ENCODE data around the gene CCDC197. TPM values are rescaled to one million over a fixed set of nuclear protein-coding genes. Genes with fewer than 3 reads are reported as not detected.

The CCDC197 gene
- total and polyA plus RNA-seq, 7 experiments from 2014 or later = not detected

DNA sequence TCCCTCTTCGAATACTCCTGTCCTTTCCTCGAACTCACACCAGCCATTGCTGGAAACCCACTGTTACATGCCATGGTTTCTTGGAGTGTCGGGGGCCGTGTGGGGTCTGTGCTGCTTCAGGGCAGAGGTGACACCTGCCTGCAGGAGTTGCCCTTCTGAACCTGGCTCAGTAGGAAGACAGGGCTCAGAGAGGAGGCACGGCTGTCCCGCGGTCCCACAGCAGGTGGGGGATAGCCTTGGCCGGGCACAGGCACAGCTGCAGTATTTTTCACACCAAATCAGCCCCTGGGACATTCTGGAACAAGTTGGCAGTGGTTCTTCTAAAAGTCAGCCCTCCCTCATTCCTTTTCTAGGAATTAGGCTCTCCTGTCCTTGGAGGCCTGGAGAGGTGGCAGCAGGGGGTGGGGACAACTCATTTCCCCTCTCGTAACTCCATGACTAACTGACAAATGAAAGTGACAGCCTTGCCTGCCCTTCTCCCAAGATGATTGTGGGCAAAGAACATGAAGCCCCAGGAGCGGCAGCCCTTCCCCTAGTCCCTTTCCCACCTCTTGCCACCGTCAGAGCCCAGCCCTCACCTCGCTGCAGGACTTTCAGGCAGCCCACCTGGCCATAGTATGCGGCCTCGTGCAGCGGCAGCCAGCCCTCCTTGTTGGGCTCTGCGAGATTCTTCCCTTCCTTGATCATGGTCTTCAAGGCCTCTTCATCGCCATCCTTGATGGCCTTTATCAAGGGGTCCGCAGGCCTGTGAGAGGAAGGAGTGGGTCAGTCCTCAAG, 43.2 kb upstream of the CCDC197 start:
- H3K27me3 ChIP-seq (ENCODE audit: control insufficient read depth in 2 of 2, insufficient read depth in 2 of 2, low read length in 2 of 2) = no peaks in the 10 kb centered on the region
- no peaks in the 10 kb centered on the region for H3K27me3 Mint-ChIP-seq
- H3K4me1 Mint-ChIP-seq = peaks cover 29 to 90% (median 46%) of the 10 kb centered on the region in 7 donors
- no peaks in the 10 kb centered on the region for H3K36me3 ChIP-seq (ENCODE audit: control insufficient read depth in 2 of 3, insufficient read depth in 3 of 3, low read length in 3 of 3)
- ChIA-PET CTCF (interaction anchor here (0.7 to 2.0 kb wide), 5 partner anchors 11 to 24 kb away, joined by 3 to 7 read pairs (median 3); no protein-coding TSS in a partner anchor), POLR2A (interaction anchor here (0.8 to 1.8 kb wide), 5 partner anchors 9 to 23 kb away, joined by 3 to 5 read pairs (median 3); partner anchors contain the start of gene ASB2)
- H3K27ac Mint-ChIP-seq = peak overlapping the region in 1 of 9 donors; percentile 100
- H3K9me3 Mint-ChIP-seq = no peaks in the 10 kb centered on the region
- peak overlapping the region; percentile 34 for H3K4me3 ChIP-seq (ENCODE audit: low read length)
- peaks cover 40 to 56% of the 10 kb centered on the region in 2 donors for H3K4me1 ChIP-seq (ENCODE audit: control insufficient read depth in 2 of 2, insufficient read depth in 2 of 2, low read length in 2 of 2)
- no peak for DNase-seq
- no peak for ATAC-seq
- intact Hi-C loops (cut with micrococcal nuclease) = loop anchor here (2.0 kb wide), 1 partner anchor 17 kb away; no protein-coding TSS in a partner anchor
- H3K9me3 ChIP-seq (ENCODE audit: control insufficient read depth in 2 of 3, low read length in 3 of 3) = no peaks in the 10 kb centered on the region
- peak overlapping the region in 2 of 10 donors; percentile 76 to 90 for H3K4me3 Mint-ChIP-seq
- no peak overlapping the region for H3K27ac ChIP-seq (ENCODE audit: low read depth, low read length)
- peaks cover 0 to 38% (median 0%) of the 10 kb centered on the region in 5 donors for H3K36me3 Mint-ChIP-seq

- Histone ChIP-seq H3K27me3 (ENCODE audit: control insufficient read depth in 2 of 2, insufficient read depth in 2 of 2, low read length in 2 of 2) (no peaks in the 10 kb centered on the region), H3K27ac (ENCODE audit: low read depth, low read length) (no peak overlapping the region), H3K4me3 (ENCODE audit: low read length) (peak overlapping the region; percentile 34), H3K4me1 (ENCODE audit: control insufficient read depth in 2 of 2, insufficient read depth in 2 of 2, low read length in 2 of 2) (peaks cover 45 to 61% of the 10 kb centered on the region in 2 donors), H3K9me3 (ENCODE audit: control insufficient read depth in 2 of 3, low read length in 3 of 3) (no peaks in the 10 kb centered on the region), H3K36me3 (ENCODE audit: control insufficient read depth in 2 of 3, insufficient read depth in 3 of 3, low read length in 3 of 3) (no peaks in the 10 kb centered on the region)
- peaks cover 0 to 41% (median 0%) of the 10 kb centered on the region in 5 donors for H3K36me3 Mint-ChIP-seq
- peak overlapping the region in 5 of 10 donors; percentile 56 to 90 (median 75) for H3K4me3 Mint-ChIP-seq
- no peaks in the 10 kb centered on the region for H3K27me3 Mint-ChIP-seq
- CTCF ChIA-PET = interaction anchor here (0.7 kb wide), 1 partner anchor 11 kb away, joined by 3 read pairs; no protein-coding TSS in a partner anchor
- DNase-seq (no peak), ATAC-seq (no peak)
- intact Hi-C loops (cut with micrococcal nuclease) = loop anchor here (2.0 kb wide), 1 partner anchor 16 kb away; no protein-coding TSS in a partner anchor
- peak overlapping the region in 2 of 9 donors; percentile 75 to 100 for H3K27ac Mint-ChIP-seq
- POLR2A ChIA-PET = interaction anchor here (1.2 to 1.8 kb wide), 3 partner anchors 10 to 22 kb away, joined by 3 to 5 read pairs (median 4); partner anchors contain the start of gene ASB2
- peaks cover 35 to 96% (median 52%) of the 10 kb centered on the region in 7 donors for H3K4me1 Mint-ChIP-seq
- no peaks in the 10 kb centered on the region for H3K9me3 Mint-ChIP-seq
Measured at GRCh38 chr14:93954516-93954830, 42.6 kb upstream of the CCDC197 start.

- ChIA-PET CTCF (interaction anchor here (0.7 to 2.3 kb wide), 4 partner anchors 12 to 19 kb away, joined by 3 to 11 read pairs (median 4); no protein-coding TSS in a partner anchor), POLR2A (interaction anchor here (1.2 to 1.8 kb wide), 6 partner anchors 9 to 21 kb away, joined by 3 to 5 read pairs (median 4); partner anchors contain the start of gene ASB2)
- Histone ChIP-seq H3K9me3 (ENCODE audit: control insufficient read depth in 2 of 3, low read length in 3 of 3) (no peaks in the 10 kb centered on the region), H3K36me3 (ENCODE audit: control insufficient read depth in 2 of 3, insufficient read depth in 3 of 3, low read length in 3 of 3) (no peaks in the 10 kb centered on the region), H3K4me3 (ENCODE audit: low read length) (peak overlapping the region; percentile 52), H3K4me1 (ENCODE audit: control insufficient read depth in 2 of 2, insufficient read depth in 2 of 2, low read length in 2 of 2) (peaks cover 52 to 68% of the 10 kb centered on the region in 2 donors), H3K27me3 (ENCODE audit: control insufficient read depth in 2 of 2, insufficient read depth in 2 of 2, low read length in 2 of 2) (no peaks in the 10 kb centered on the region), H3K27ac (ENCODE audit: low read depth, low read length) (no peak overlapping the region)
- intact Hi-C loops (cut with micrococcal nuclease) = loop anchor here (2.0 to 5.0 kb wide), 4 partner anchors 16 to 222 kb away; partner anchors contain the start of gene PPP4R4 (in 1 of the 2)
- peak overlapping the region in 9 of 10 donors; percentile 20 to 90 (median 58) for H3K4me3 Mint-ChIP-seq
- H3K4me1 Mint-ChIP-seq = peaks cover 42 to 97% (median 59%) of the 10 kb centered on the region in 7 donors
- H3K36me3 Mint-ChIP-seq = peaks cover 0 to 36% (median 0%) of the 10 kb centered on the region in 5 donors
- H3K9me3 Mint-ChIP-seq = no peaks in the 10 kb centered on the region
- no peaks in the 10 kb centered on the region for H3K27me3 Mint-ChIP-seq
- peak overlapping the region in 6 of 9 donors; percentile 1 to 100 (median 66) for H3K27ac Mint-ChIP-seq
- DNase-seq (peak in 1 of 9 donors; percentile 24), ATAC-seq (peak; percentile 59)
Measured at GRCh38 chr14:93954900-93955849, 41.9 kb upstream of the CCDC197 start.

- H3K4me1 ChIP-seq (ENCODE audit: control insufficient read depth in 2 of 2, insufficient read depth in 2 of 2, low read length in 2 of 2) = peaks cover 57 to 76% of the 10 kb centered on the region in 2 donors
- H3K4me1 Mint-ChIP-seq = peaks cover 48 to 96% (median 67%) of the 10 kb centered on the region in 7 donors
- H3K9me3 Mint-ChIP-seq = no peaks in the 10 kb centered on the region
- DNase-seq = no peak
- peak overlapping the region; percentile 52 for H3K4me3 ChIP-seq (ENCODE audit: low read length)
- ChIA-PET CTCF (interaction anchor here (0.9 to 2.3 kb wide), 3 partner anchors 13 to 20 kb away, joined by 3 to 11 read pairs (median 4); no protein-coding TSS in a partner anchor), POLR2A (interaction anchor here (1.1 to 1.8 kb wide), 5 partner anchors 12 to 26 kb away, joined by 3 to 5 read pairs (median 3); partner anchors contain the start of gene ASB2)
- no peaks in the 10 kb centered on the region for H3K27me3 ChIP-seq (ENCODE audit: control insufficient read depth in 2 of 2, insufficient read depth in 2 of 2, low read length in 2 of 2)
- no peak for ATAC-seq
- no peak overlapping the region for H3K27ac ChIP-seq (ENCODE audit: low read depth, low read length)
- H3K9me3 ChIP-seq (ENCODE audit: control insufficient read depth in 2 of 3, low read length in 3 of 3) = no peaks in the 10 kb centered on the region
- peak overlapping the region in 2 of 9 donors; percentile 28 to 100 for H3K27ac Mint-ChIP-seq
- no peaks in the 10 kb centered on the region for H3K36me3 ChIP-seq (ENCODE audit: control insufficient read depth in 2 of 3, insufficient read depth in 3 of 3, low read length in 3 of 3)
- no peaks in the 10 kb centered on the region for H3K27me3 Mint-ChIP-seq
- peak overlapping the region in 6 of 10 donors; percentile 25 to 90 (median 60) for H3K4me3 Mint-ChIP-seq
- H3K36me3 Mint-ChIP-seq = peaks cover 0 to 29% (median 0%) of the 10 kb centered on the region in 5 donors
- intact Hi-C loops (cut with micrococcal nuclease) = loop anchor here (2.0 to 5.0 kb wide), 4 partner anchors 15 to 221 kb away; partner anchors contain the start of gene PPP4R4 (in 1 of the 2)
Measured at GRCh38 chr14:93955850-93956481, 41.1 kb upstream of the CCDC197 start.

DNA sequence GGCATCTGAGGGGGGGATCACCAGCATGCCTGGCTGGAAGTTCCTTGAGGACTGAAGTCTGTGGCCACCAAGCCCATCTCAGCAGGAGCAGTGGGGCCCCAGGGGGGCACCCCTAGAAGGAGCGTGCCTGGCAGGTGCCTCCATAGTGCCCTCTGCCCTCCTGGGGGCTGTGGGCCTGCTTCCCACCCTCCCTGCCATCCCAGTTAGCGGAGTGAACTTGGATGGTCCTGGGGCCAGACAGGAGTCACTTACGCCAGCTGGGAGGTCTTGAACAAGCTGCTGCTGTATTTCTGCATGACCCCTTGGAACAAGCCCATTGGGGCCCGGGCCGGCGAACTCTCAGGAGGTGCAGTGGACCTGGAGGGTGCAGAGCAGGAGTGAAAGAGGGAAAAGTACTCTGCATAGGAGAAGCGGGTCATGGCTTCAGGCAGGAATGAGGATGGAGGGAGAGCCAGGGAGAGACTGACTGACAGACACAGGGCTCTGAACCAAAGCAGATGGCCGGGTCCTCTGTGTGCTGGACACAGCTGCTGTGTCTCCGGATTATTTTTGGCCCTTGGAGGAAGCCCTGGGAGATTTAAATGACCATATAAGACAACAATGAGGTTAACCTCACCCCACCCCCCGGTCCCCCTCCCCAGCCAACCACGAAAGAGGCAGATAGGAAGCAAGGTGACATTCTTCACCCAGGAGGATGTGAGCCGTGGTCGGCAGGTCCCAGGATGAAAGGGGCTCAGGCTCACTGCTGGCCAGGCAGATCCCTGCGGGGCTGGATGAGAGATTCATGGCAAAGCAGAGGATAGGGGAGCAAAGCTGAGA, 40.4 kb upstream of the CCDC197 start:
- Histone ChIP-seq H3K27ac (ENCODE audit: low read depth, low read length) (no peak overlapping the region), H3K36me3 (ENCODE audit: control insufficient read depth in 2 of 3, insufficient read depth in 3 of 3, low read length in 3 of 3) (no peaks in the 10 kb centered on the region), H3K4me1 (ENCODE audit: control insufficient read depth in 2 of 2, insufficient read depth in 2 of 2, low read length in 2 of 2) (peaks cover 57 to 84% of the 10 kb centered on the region in 2 donors), H3K27me3 (ENCODE audit: control insufficient read depth in 2 of 2, insufficient read depth in 2 of 2, low read length in 2 of 2) (no peaks in the 10 kb centered on the region), H3K9me3 (ENCODE audit: control insufficient read depth in 2 of 3, low read length in 3 of 3) (no peaks in the 10 kb centered on the region), H3K4me3 (ENCODE audit: low read length) (no peak overlapping the region)
- Mint-ChIP-seq H3K4me1 (peaks cover 53 to 98% (median 74%) of the 10 kb centered on the region in 7 donors), H3K36me3 (peaks cover 0 to 33% (median 0%) of the 10 kb centered on the region in 5 donors), H3K27me3 (no peaks in the 10 kb centered on the region), H3K4me3 (peak overlapping the region in 7 of 10 donors; percentile 18 to 90 (median 33)), H3K27ac (peak overlapping the region in 5 of 9 donors; percentile 18 to 100 (median 54)), H3K9me3 (no peaks in the 10 kb centered on the region)
- intact Hi-C loops (cut with micrococcal nuclease) = loop anchor here (5.0 kb wide), 3 partner anchors 46 to 221 kb away; partner anchors contain the start of gene PPP4R4 (in 1 of the 2)
- no peak for ATAC-seq
- POLR2A ChIA-PET = interaction anchor here (1.1 to 1.5 kb wide), 4 partner anchors 11 to 26 kb away, joined by 3 to 5 read pairs (median 3); no protein-coding TSS in a partner anchor
- no peak for DNase-seq
- CTCF ChIA-PET = interaction anchor here (0.8 to 2.3 kb wide), 2 partner anchors 14 to 17 kb away, joined by 4 to 11 read pairs; no protein-coding TSS in a partner anchor
